ENCODE results near the gene FRMD5.

- TF ChIP-seq CTCF (IDR thresholded peaks at IDR 0.05) (no peak), POLR2A (IDR thresholded peaks at IDR 0.05) (no peak)
Measured at GRCh38 chr15:43913026-43913780, 281.9 kb downstream of the FRMD5 start.
